Activated CD4-positive, alpha-beta T cell treated with anti-CD3 and anti-CD28 coated beads, Interleukin-2, amount 10 ng/mL, durations not matched to agents 7 days and 5 days (primary cell): ENCODE measurements around the gene KCNJ6. TPM values are rescaled to one million over a fixed set of nuclear protein-coding genes. Genes with fewer than 3 reads are reported as not detected.

Source experiments
- CTCF ChIA-PET: fragments of 350-600 bp; sonication (Branson Sonifier 250); formaldehyde crosslinking; loops from one replicate; lab custom pipeline; 2021; ENCODE audit warnings: antibody characterized with exemption; lab: Charles Lee
- POLR2A ChIA-PET: fragments of 350-600 bp; sonication (Branson Sonifier 250); formaldehyde crosslinking; loops from one replicate; lab custom pipeline; 2021; ENCODE audit warnings: antibody characterized with exemption; lab: Charles Lee
- DNase-seq: peaks from one replicate; pipeline ENCODE4 v3.0.0-alpha.2; 2020
- H3K27ac Mint-ChIP-seq: one replicate; pipeline ENCODE4 v1.8.0; 2021; ENCODE audit warnings: mild to moderate bottlenecking, moderate library complexity, mixed read lengths
- H3K27me3 Mint-ChIP-seq: one replicate; pipeline ENCODE4 v1.8.0; 2021; ENCODE audit warnings: mixed read lengths
- H3K36me3 Mint-ChIP-seq: one replicate; pipeline ENCODE4 v1.8.0; 2021; ENCODE audit warnings: low read depth, mixed read lengths
- H3K4me1 Mint-ChIP-seq: one replicate; pipeline ENCODE4 v1.8.0; 2021; ENCODE audit warnings: mixed read lengths
- H3K4me3 Mint-ChIP-seq: one replicate; pipeline ENCODE4 v1.8.0; 2021; ENCODE audit warnings: mild to moderate bottlenecking, moderate library complexity, mixed read lengths
- H3K9me3 Mint-ChIP-seq: one replicate; pipeline ENCODE4 v1.8.0; 2021; ENCODE audit warnings: mixed read lengths
- total RNA-seq, 2 experiments: library from RNA; stranded (reverse); gene quantifications; one replicate each; pipeline ENCODE4 v1.2.3, GENCODE V29; 2021

KCNJ6 gene
- total RNA-seq, 2 experiments from 2014 or later = not detected

GRCh38 chr21:37870221-37870620 lies 46.0 kb downstream of the KCNJ6 start:
- H3K9me3 Mint-ChIP-seq = no peaks in the 10 kb centered on the region
- POLR2A ChIA-PET = no interaction called here
- CTCF ChIA-PET = interaction anchor here (0.9 to 1.0 kb wide), 2 partner anchors 12 to 24 kb away, joined by 3 to 8 read pairs; no protein-coding TSS in a partner anchor

GRCh38 chr21:37869661-37870060 lies 46.6 kb downstream of the KCNJ6 start:
- no peak overlapping the region for H3K27ac Mint-ChIP-seq
- H3K9me3 Mint-ChIP-seq = no peaks in the 10 kb centered on the region
- H3K27me3 Mint-ChIP-seq = peaks cover 4% of the 10 kb centered on the region
- no peaks in the 10 kb centered on the region for H3K4me1 Mint-ChIP-seq
- CTCF ChIA-PET = interaction anchor here (0.9 kb wide), 1 partner anchor 24 kb away, joined by 8 read pairs; no protein-coding TSS in a partner anchor
- POLR2A ChIA-PET = no interaction called here
- no peak overlapping the region for H3K4me3 Mint-ChIP-seq
- no peak for DNase-seq
- H3K36me3 Mint-ChIP-seq = no peaks in the 10 kb centered on the region

More at GRCh38 chr21:37870221-37870620, 46.0 kb downstream of the KCNJ6 start:
- DNase-seq = no peak
- H3K4me3 Mint-ChIP-seq = no peak overlapping the region
- no peaks in the 10 kb centered on the region for H3K36me3 Mint-ChIP-seq
- no peak overlapping the region for H3K27ac Mint-ChIP-seq
- peaks cover 2% of the 10 kb centered on the region for H3K27me3 Mint-ChIP-seq
- H3K4me1 Mint-ChIP-seq = no peaks in the 10 kb centered on the region

GRCh38 chr21:37868446-37869295 lies 47.6 kb downstream of the KCNJ6 start:
- CTCF ChIA-PET = no interaction called here
- DNase-seq = no peak
- Mint-ChIP-seq H3K9me3 (no peaks in the 10 kb centered on the region), H3K36me3 (no peaks in the 10 kb centered on the region), H3K27ac (no peak overlapping the region), H3K4me1 (no peaks in the 10 kb centered on the region), H3K27me3 (peaks cover 4% of the 10 kb centered on the region), H3K4me3 (no peak overlapping the region)
- POLR2A ChIA-PET = no interaction called here

- Mint-ChIP-seq H3K4me3 (no peak overlapping the region), H3K4me1 (no peaks in the 10 kb centered on the region), H3K9me3 (no peaks in the 10 kb centered on the region), H3K27ac (no peak overlapping the region), H3K27me3 (peaks cover 4% of the 10 kb centered on the region), H3K36me3 (no peaks in the 10 kb centered on the region)
- ChIA-PET POLR2A (no interaction called here), CTCF (no interaction called here)
- DNase-seq = no peak
These were observed 50.2 kb downstream of the KCNJ6 start for GRCh38 chr21:37866027-37866426.

GRCh38 chr21:37865156-37865555 lies 51.1 kb downstream of the KCNJ6 start:
- POLR2A ChIA-PET = no interaction called here
- H3K4me1 Mint-ChIP-seq = no peaks in the 10 kb centered on the region
- no peaks in the 10 kb centered on the region for H3K9me3 Mint-ChIP-seq
- no peak overlapping the region for H3K4me3 Mint-ChIP-seq
- no peaks in the 10 kb centered on the region for H3K36me3 Mint-ChIP-seq
- CTCF ChIA-PET = no interaction called here
- no peak overlapping the region for H3K27ac Mint-ChIP-seq
- peaks cover 4% of the 10 kb centered on the region for H3K27me3 Mint-ChIP-seq
- DNase-seq = no peak

GRCh38 chr21:37863842-37864241 lies 52.4 kb downstream of the KCNJ6 start:
- H3K9me3 Mint-ChIP-seq = no peaks in the 10 kb centered on the region
- CTCF ChIA-PET = interaction anchor here (0.6 kb wide), 1 partner anchor 877 kb away, joined by 4 read pairs; no protein-coding TSS in a partner anchor
- no peak overlapping the region for H3K4me3 Mint-ChIP-seq
- H3K4me1 Mint-ChIP-seq = no peaks in the 10 kb centered on the region
- no peak for DNase-seq
- POLR2A ChIA-PET = no interaction called here
- peaks cover 4% of the 10 kb centered on the region for H3K27me3 Mint-ChIP-seq
- H3K36me3 Mint-ChIP-seq = no peaks in the 10 kb centered on the region
- H3K27ac Mint-ChIP-seq = no peak overlapping the region

GRCh38 chr21:37862536-37862935 lies 53.7 kb downstream of the KCNJ6 start:
- CTCF ChIA-PET = interaction anchor here (0.9 to 1.4 kb wide), 2 partner anchors 11 to 15 kb away, joined by 3 to 4 read pairs; no protein-coding TSS in a partner anchor
- DNase-seq = no peak
- Mint-ChIP-seq H3K4me3 (no peak overlapping the region), H3K9me3 (no peaks in the 10 kb centered on the region), H3K27ac (no peak overlapping the region), H3K36me3 (no peaks in the 10 kb centered on the region), H3K4me1 (no peaks in the 10 kb centered on the region), H3K27me3 (peaks cover 3% of the 10 kb centered on the region)
- POLR2A ChIA-PET = no interaction called here

- no peak overlapping the region for H3K4me3 Mint-ChIP-seq
- H3K4me1 Mint-ChIP-seq = no peaks in the 10 kb centered on the region
- POLR2A ChIA-PET = no interaction called here
- CTCF ChIA-PET = interaction anchor here (1.4 kb wide), 1 partner anchor 12 kb away, joined by 3 read pairs; no protein-coding TSS in a partner anchor
- no peak overlapping the region for H3K27ac Mint-ChIP-seq
- no peaks in the 10 kb centered on the region for H3K36me3 Mint-ChIP-seq
- no peak for DNase-seq
- peaks cover 3% of the 10 kb centered on the region for H3K27me3 Mint-ChIP-seq
- H3K9me3 Mint-ChIP-seq = no peaks in the 10 kb centered on the region
These were observed 54.7 kb downstream of the KCNJ6 start for GRCh38 chr21:37861561-37861960.

GRCh38 chr21:37860416-37860815 lies 55.8 kb downstream of the KCNJ6 start:
- no peak for DNase-seq
- H3K4me1 Mint-ChIP-seq = no peaks in the 10 kb centered on the region
- H3K4me3 Mint-ChIP-seq = no peak overlapping the region
- H3K27ac Mint-ChIP-seq = no peak overlapping the region
- H3K27me3 Mint-ChIP-seq = peaks cover 3% of the 10 kb centered on the region
- ChIA-PET POLR2A (no interaction called here), CTCF (no interaction called here)
- no peaks in the 10 kb centered on the region for H3K9me3 Mint-ChIP-seq
- no peaks in the 10 kb centered on the region for H3K36me3 Mint-ChIP-seq

- H3K27me3 Mint-ChIP-seq = peaks cover 6% of the 10 kb centered on the region
- no peak overlapping the region for H3K4me3 Mint-ChIP-seq
- H3K4me1 Mint-ChIP-seq = no peaks in the 10 kb centered on the region
- POLR2A ChIA-PET = no interaction called here
- no peak overlapping the region for H3K27ac Mint-ChIP-seq
- peaks cover 2% of the 10 kb centered on the region for H3K9me3 Mint-ChIP-seq
- CTCF ChIA-PET = no interaction called here
- no peaks in the 10 kb centered on the region for H3K36me3 Mint-ChIP-seq
- no peak for DNase-seq
These were observed 60.3 kb downstream of the KCNJ6 start for GRCh38 chr21:37855647-37856625.

- H3K27ac Mint-ChIP-seq = no peak overlapping the region
- H3K9me3 Mint-ChIP-seq = peaks cover 2% of the 10 kb centered on the region
- H3K4me1 Mint-ChIP-seq = no peaks in the 10 kb centered on the region
- POLR2A ChIA-PET = no interaction called here
- H3K4me3 Mint-ChIP-seq = no peak overlapping the region
- DNase-seq = no peak
- CTCF ChIA-PET = no interaction called here
- peaks cover 6% of the 10 kb centered on the region for H3K27me3 Mint-ChIP-seq
- no peaks in the 10 kb centered on the region for H3K36me3 Mint-ChIP-seq
These were observed 61.0 kb downstream of the KCNJ6 start for GRCh38 chr21:37855271-37855646.

- Mint-ChIP-seq H3K4me3 (no peak overlapping the region), H3K4me1 (no peaks in the 10 kb centered on the region), H3K27ac (no peak overlapping the region), H3K27me3 (peaks cover 8% of the 10 kb centered on the region), H3K9me3 (peaks cover 2% of the 10 kb centered on the region), H3K36me3 (no peaks in the 10 kb centered on the region)
- ChIA-PET POLR2A (no interaction called here), CTCF (no interaction called here)
- no peak for DNase-seq
These were observed 66.7 kb downstream of the KCNJ6 start for GRCh38 chr21:37849506-37850102.
